Mesendoderm (in vitro differentiated cells): Measurements from ENCODE around the gene ARAP1.
A peak's percentile ranks its signal among the peaks of the same experiment; 100 is the strongest.

Source experiments
- DNase-seq: peaks from one replicate; pipeline ENCODE4 v3.0.0; 2013
- H2AK5ac ChIP-seq: 2 replicates; pipeline ENCODE4 v1.6.1; 2013; ENCODE audit warnings: low read length, inconsistent platforms
- H2BK120ac ChIP-seq: 2 replicates; pipeline ENCODE4 v1.6.1; 2013; ENCODE audit warnings: low read depth, mild to moderate bottlenecking, low read length, moderate library complexity, mixed read lengths
- H2BK15ac ChIP-seq: replicated peaks from 2 replicates; pipeline ENCODE4 v1.6.1; 2013; ENCODE audit warnings: low read depth, mild to moderate bottlenecking, moderate library complexity
- H2BK5ac ChIP-seq: 2 replicates; pipeline ENCODE4 v1.6.1; 2013; ENCODE audit warnings: low read length, inconsistent platforms
- H3K18ac ChIP-seq: 2 replicates; pipeline ENCODE4 v1.6.1; 2013; ENCODE audit warnings: mild to moderate bottlenecking, low read length, mixed read lengths
- H3K23ac ChIP-seq: one replicate; pipeline ENCODE4 v1.6.1; 2013; ENCODE audit warnings: low read length
- H3K27ac ChIP-seq: 2 replicates; pipeline ENCODE4 v1.5.1; 2013; ENCODE audit warnings: low read depth, mild to moderate bottlenecking, inconsistent platforms, low read length, moderate library complexity
- H3K27me3 ChIP-seq: 2 replicates; pipeline ENCODE4 v1.6.1; 2013; ENCODE audit warnings: low read length, control low read depth, mild to moderate bottlenecking, inconsistent platforms; ENCODE audit not compliant: insufficient read depth, poor library complexity
- H3K36me3 ChIP-seq: 2 replicates; pipeline ENCODE4 v1.6.1; 2013; ENCODE audit warnings: low read length, inconsistent platforms; ENCODE audit not compliant: control insufficient read depth, insufficient read depth
- H3K4ac ChIP-seq: one replicate; pipeline ENCODE4 v1.6.1; 2013; ENCODE audit warnings: low read depth, mild to moderate bottlenecking, low read length, moderate library complexity
- H3K4me1 ChIP-seq: 2 replicates; pipeline ENCODE4 v1.6.1; 2013; ENCODE audit warnings: low read depth, low read length, inconsistent platforms; ENCODE audit not compliant: control insufficient read depth
- H3K4me2 ChIP-seq: 2 replicates; pipeline ENCODE4 v1.6.1; 2013; ENCODE audit warnings: low read length
- H3K4me3 ChIP-seq: 2 replicates; pipeline ENCODE4 v1.5.1; 2013; ENCODE audit warnings: mild to moderate bottlenecking, low read length
- H3K56ac ChIP-seq: one replicate; pipeline ENCODE4 v1.6.1; 2013; ENCODE audit warnings: low read length
- H3K79me1 ChIP-seq: 2 replicates; pipeline ENCODE4 v1.6.1; 2013; ENCODE audit warnings: low read length, inconsistent platforms
- H3K79me2 ChIP-seq: 2 replicates; pipeline ENCODE4 v1.6.1; 2013; ENCODE audit warnings: mild to moderate bottlenecking, low read length; ENCODE audit not compliant: control insufficient read depth, insufficient read depth
- H3K9ac ChIP-seq: 2 replicates; pipeline ENCODE4 v1.6.1; 2013; ENCODE audit warnings: low read length, inconsistent platforms
- H4K5ac ChIP-seq: one replicate; pipeline ENCODE4 v1.6.1; 2013; ENCODE audit warnings: low read length
- H4K8ac ChIP-seq: one replicate; pipeline ENCODE4 v1.6.1; 2013; ENCODE audit warnings: low read depth, mild to moderate bottlenecking, control low read depth, low read length, moderate library complexity
- WGBS: extraction: QIAGEN DNeasy Blood & Tissue Kit; methylation state at CpG from one replicate; pipeline ENCODE4 v1.1.7; 2013; ENCODE audit warnings: low lambda C conversion rate, missing lambda C conversion rate; ENCODE audit not compliant: insufficient coverage; ENCODE audit errors: extremely low coverage; 5-methylcytosine and 5-hydroxymethylcytosine counted together

Gene ARAP1

GRCh38 chr11:72678524-72678923 is 73.7 kb downstream of the ARAP1 start:
- no peak overlapping the region for H3K4me2 ChIP-seq
- no peaks in the 10 kb centered on the region for H3K79me1 ChIP-seq
- no peaks in the 10 kb centered on the region for H3K79me2 ChIP-seq
- H2BK5ac ChIP-seq: no peak overlapping the region
- H2AK5ac ChIP-seq: no peak overlapping the region
- H3K4me1 ChIP-seq: peaks cover 37% of the 10 kb centered on the region
- H3K4ac ChIP-seq: no peak overlapping the region
- H3K4me3 ChIP-seq: no peak overlapping the region
- no peak overlapping the region for H3K27ac ChIP-seq
- H4K8ac ChIP-seq: no peak overlapping the region
- H3K23ac ChIP-seq: no peak overlapping the region
- H3K18ac ChIP-seq: no peak overlapping the region
- no peak overlapping the region for H2BK15ac ChIP-seq
- no peak overlapping the region for H3K9ac ChIP-seq
- H2BK120ac ChIP-seq: no peak overlapping the region
- no peak overlapping the region for H3K56ac ChIP-seq
- DNase-seq: no peak
- H4K5ac ChIP-seq: no peak overlapping the region
- no CpG with 5 or more reads among the region's 8 CpGs for WGBS
- H3K27me3 ChIP-seq: no peaks in the 10 kb centered on the region
- no peaks in the 10 kb centered on the region for H3K36me3 ChIP-seq

- Histone ChIP-seq H3K79me2 (no peaks in the 10 kb centered on the region), H4K5ac (no peak overlapping the region), H2BK5ac (no peak overlapping the region), H2BK120ac (no peak overlapping the region), H3K4ac (no peak overlapping the region), H3K23ac (peak overlapping the region; percentile 80), H3K4me3 (no peak overlapping the region), H3K79me1 (no peaks in the 10 kb centered on the region), H3K9ac (no peak overlapping the region), H3K18ac (no peak overlapping the region), H3K36me3 (no peaks in the 10 kb centered on the region), H2AK5ac (no peak overlapping the region), H3K4me2 (no peak overlapping the region), H3K27me3 (no peaks in the 10 kb centered on the region), H3K4me1 (peaks cover 30% of the 10 kb centered on the region), H2BK15ac (no peak overlapping the region), H3K56ac (no peak overlapping the region), H4K8ac (no peak overlapping the region), H3K27ac (no peak overlapping the region)
- no CpG with 5 or more reads among the region's 30 CpGs for WGBS
- peak; percentile 87 for DNase-seq
Measured at GRCh38 chr11:72676861-72677341, 75.3 kb downstream of the ARAP1 start.

GRCh38 chr11:72675221-72675620 is 77.0 kb downstream of the ARAP1 start:
- Histone ChIP-seq H3K4me3 (no peak overlapping the region), H3K9ac (peak overlapping the region; percentile 34)

GRCh38 chr11:72673943-72674828 is 78.0 kb downstream of the ARAP1 start, which contains the start of gene PDE2A:
TSS of gene PDE2A (minus strand) at chr11:72674422. CDS start at chr11:72674207, 215 bp downstream.
- Histone ChIP-seq H4K8ac (no peak within 1 kb of the TSS), H2AK5ac (peak within 1 kb of the TSS; percentile 87), H3K4me3 (no peak within 1 kb of the TSS), H3K27me3 (no peaks in the 10 kb centered on the region), H2BK5ac (peak within 1 kb of the TSS; percentile 98), H3K18ac (no peak within 1 kb of the TSS), H3K4ac (no peak within 1 kb of the TSS), H2BK15ac (no peak within 1 kb of the TSS), H3K27ac (peak within 1 kb of the TSS; percentile 77), H3K9ac (peak within 1 kb of the TSS; percentile 49), H2BK120ac (no peak within 1 kb of the TSS), H3K36me3 (no peaks in the 10 kb centered on the region), H3K56ac (peak within 1 kb of the TSS; percentile 89), H3K4me2 (peak within 1 kb of the TSS; percentile 57), H3K79me2 (no peaks in the 10 kb centered on the region), H3K23ac (peak within 1 kb of the TSS; percentile 6), H4K5ac (no peak within 1 kb of the TSS), H3K4me1 (peaks cover 20% of the 10 kb centered on the region), H3K79me1 (no peaks in the 10 kb centered on the region)
- peak; percentile 79 for DNase-seq
- WGBS: no CpG with 5 or more reads among the region's 21 CpGs

More at GRCh38 chr11:72675221-72675620, 77.0 kb downstream of the ARAP1 start:
- H3K27ac ChIP-seq: peak overlapping the region; percentile 77
- no peak overlapping the region for H4K8ac ChIP-seq
- H3K79me2 ChIP-seq: no peaks in the 10 kb centered on the region
- no peaks in the 10 kb centered on the region for H3K79me1 ChIP-seq
- no CpG with 5 or more reads among the region's 2 CpGs for WGBS
- peak overlapping the region; percentile 87 for H2AK5ac ChIP-seq
- peak overlapping the region; percentile 89 for H3K56ac ChIP-seq
- no peak overlapping the region for H2BK120ac ChIP-seq
- no peak overlapping the region for H4K5ac ChIP-seq
- H3K27me3 ChIP-seq: no peaks in the 10 kb centered on the region
- DNase-seq: peak; percentile 84
- H3K23ac ChIP-seq: no peak overlapping the region
- H3K36me3 ChIP-seq: no peaks in the 10 kb centered on the region
- H2BK5ac ChIP-seq: peak overlapping the region; percentile 98
- H3K4me2 ChIP-seq: peak overlapping the region; percentile 5
- H2BK15ac ChIP-seq: no peak overlapping the region
- no peak overlapping the region for H3K4ac ChIP-seq
- no peak overlapping the region for H3K18ac ChIP-seq
- peaks cover 19% of the 10 kb centered on the region for H3K4me1 ChIP-seq

DNA sequence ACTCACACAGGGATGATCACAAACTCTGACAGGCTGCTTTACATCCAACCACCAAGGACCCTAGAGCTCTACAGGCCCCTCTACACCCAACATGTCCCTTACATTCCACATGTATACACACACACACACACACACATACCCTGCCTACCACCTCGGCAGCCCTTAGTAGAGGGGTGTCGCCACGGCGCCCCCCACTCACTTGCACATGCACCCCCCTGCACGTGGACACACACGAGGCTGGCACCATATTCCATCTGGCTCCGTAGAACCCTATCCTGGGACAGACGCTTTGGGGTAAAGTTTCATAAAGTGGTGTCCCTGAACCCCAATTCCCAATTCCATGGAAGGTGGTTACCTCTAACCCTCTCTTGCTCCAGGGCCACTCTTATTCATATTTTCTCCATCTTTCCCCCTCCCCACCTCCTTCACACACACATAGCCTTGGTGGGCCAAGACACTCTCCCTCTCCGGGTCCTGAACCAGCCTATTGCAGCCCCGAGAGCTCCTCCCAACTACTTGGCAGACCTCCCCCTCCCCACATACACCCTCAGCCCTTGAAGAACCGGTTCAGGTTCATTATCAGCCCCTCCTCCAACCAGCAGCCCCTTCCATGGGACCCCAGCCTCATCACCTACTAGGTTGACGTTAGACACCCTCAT is 78.8 kb downstream of the ARAP1 start:
- Histone ChIP-seq H3K4me2 (peak overlapping the region; percentile 43), H3K4ac (no peak overlapping the region), H3K27ac (no peak overlapping the region), H2BK5ac (no peak overlapping the region), H3K18ac (no peak overlapping the region), H3K9ac (no peak overlapping the region), H3K23ac (no peak overlapping the region), H3K56ac (no peak overlapping the region), H3K79me1 (no peaks in the 10 kb centered on the region), H3K36me3 (no peaks in the 10 kb centered on the region), H2BK120ac (no peak overlapping the region), H3K79me2 (no peaks in the 10 kb centered on the region), H3K4me3 (no peak overlapping the region), H4K5ac (no peak overlapping the region), H4K8ac (no peak overlapping the region), H2AK5ac (no peak overlapping the region), H3K4me1 (peaks cover 20% of the 10 kb centered on the region), H2BK15ac (no peak overlapping the region), H3K27me3 (no peaks in the 10 kb centered on the region)
- no CpG with 5 or more reads among the region's 12 CpGs for WGBS
- peak; percentile 78 for DNase-seq
